Measurements from ENCODE around the gene MSH5. TPM values are rescaled to one million over a fixed set of nuclear protein-coding genes. Genes with fewer than 3 reads are reported as not detected.
"Not testable (repeated sequence)": the region's sequence is repeated elsewhere in the genome, so short reads cannot be mapped to it uniquely, and the experiment has no call there.

The MSH5 gene
- polyA plus RNA-seq, 2 of the 4 experiments (the other 2 are of a cell fraction): 17.4 to 36.5 TPM

- TF ChIP-seq HES2 (IDR thresholded peaks at IDR 0.05): no peak
- no peak for TF ChIP-seq HOXA7 (CRISPR knock-in tag; IDR thresholded peaks at IDR 0.05)
- TF ChIP-seq EHF (CRISPR knock-in tag; IDR thresholded peaks at IDR 0.05): no peak
- TF ChIP-seq HDAC2 (IDR thresholded peaks at IDR 0.05): no peak
- TF ChIP-seq EP300 (IDR thresholded peaks at IDR 0.05): no peak
- no peak for TF ChIP-seq CBX2 (IDR thresholded peaks at IDR 0.05; ENCODE audit: borderline replicate concordance, low read depth)
- TF ChIP-seq FOSL2 (IDR thresholded peaks at IDR 0.05): no peak
- TF ChIP-seq FOSL2 (CRISPR knock-in tag; IDR thresholded peaks at IDR 0.05): no peak
- TF ChIP-seq NR3C1 (IDR thresholded peaks at IDR 0.05): no peak
- TF ChIP-seq HOXB13 (CRISPR knock-in tag; IDR thresholded peaks at IDR 0.05; ENCODE audit: low read depth): no peak
- no peak for TF ChIP-seq KDM5A (IDR thresholded peaks at IDR 0.05)
- TF ChIP-seq FOXS1 (CRISPR knock-in tag; IDR thresholded peaks at IDR 0.05): no peak
- TF ChIP-seq ELK1 (IDR thresholded peaks at IDR 0.05; ENCODE audit: low read depth, low read length): no peak
- TF ChIP-seq PHF8 (IDR thresholded peaks at IDR 0.05; ENCODE audit: borderline replicate concordance, low read depth): peak; percentile 63; the same call in 1 of the 2 replicates
- no peak for TF ChIP-seq MAFK (IDR thresholded peaks at IDR 0.05; ENCODE audit: partially characterized antibody)
- no peak for TF ChIP-seq CHD2 (IDR thresholded peaks at IDR 0.05; ENCODE audit: low read length, partially characterized antibody)
- TF ChIP-seq ESRRA (IDR thresholded peaks at IDR 0.05; ENCODE audit: borderline replicate concordance, low read length): no peak
- TF ChIP-seq, protein P1, sequence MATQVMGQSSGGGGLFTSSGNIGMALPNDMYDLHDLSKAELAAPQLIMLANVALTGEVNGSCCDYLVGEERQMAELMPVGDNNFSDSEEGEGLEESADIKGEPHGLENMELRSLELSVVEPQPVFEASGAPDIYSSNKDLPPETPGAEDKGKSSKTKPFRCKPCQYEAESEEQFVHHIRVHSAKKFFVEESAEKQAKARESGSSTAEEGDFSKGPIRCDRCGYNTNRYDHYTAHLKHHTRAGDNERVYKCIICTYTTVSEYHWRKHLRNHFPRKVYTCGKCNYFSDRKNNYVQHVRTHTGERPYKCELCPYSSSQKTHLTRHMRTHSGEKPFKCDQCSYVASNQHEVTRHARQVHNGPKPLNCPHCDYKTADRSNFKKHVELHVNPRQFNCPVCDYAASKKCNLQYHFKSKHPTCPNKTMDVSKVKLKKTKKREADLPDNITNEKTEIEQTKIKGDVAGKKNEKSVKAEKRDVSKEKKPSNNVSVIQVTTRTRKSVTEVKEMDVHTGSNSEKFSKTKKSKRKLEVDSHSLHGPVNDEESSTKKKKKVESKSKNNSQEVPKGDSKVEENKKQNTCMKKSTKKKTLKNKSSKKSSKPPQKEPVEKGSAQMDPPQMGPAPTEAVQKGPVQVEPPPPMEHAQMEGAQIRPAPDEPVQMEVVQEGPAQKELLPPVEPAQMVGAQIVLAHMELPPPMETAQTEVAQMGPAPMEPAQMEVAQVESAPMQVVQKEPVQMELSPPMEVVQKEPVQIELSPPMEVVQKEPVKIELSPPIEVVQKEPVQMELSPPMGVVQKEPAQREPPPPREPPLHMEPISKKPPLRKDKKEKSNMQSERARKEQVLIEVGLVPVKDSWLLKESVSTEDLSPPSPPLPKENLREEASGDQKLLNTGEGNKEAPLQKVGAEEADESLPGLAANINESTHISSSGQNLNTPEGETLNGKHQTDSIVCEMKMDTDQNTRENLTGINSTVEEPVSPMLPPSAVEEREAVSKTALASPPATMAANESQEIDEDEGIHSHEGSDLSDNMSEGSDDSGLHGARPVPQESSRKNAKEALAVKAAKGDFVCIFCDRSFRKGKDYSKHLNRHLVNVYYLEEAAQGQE (IDR thresholded peaks at IDR 0.05): no peak
- TF ChIP-seq NPAS2 (CRISPR knock-in tag; IDR thresholded peaks at IDR 0.05; ENCODE audit: borderline replicate concordance): no peak
- TF ChIP-seq, protein P2, sequence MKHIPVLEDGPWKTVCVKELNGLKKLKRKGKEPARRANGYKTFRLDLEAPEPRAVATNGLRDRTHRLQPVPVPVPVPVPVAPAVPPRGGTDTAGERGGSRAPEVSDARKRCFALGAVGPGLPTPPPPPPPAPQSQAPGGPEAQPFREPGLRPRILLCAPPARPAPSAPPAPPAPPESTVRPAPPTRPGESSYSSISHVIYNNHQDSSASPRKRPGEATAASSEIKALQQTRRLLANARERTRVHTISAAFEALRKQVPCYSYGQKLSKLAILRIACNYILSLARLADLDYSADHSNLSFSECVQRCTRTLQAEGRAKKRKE (CRISPR knock-in tag; IDR thresholded peaks at IDR 0.05; ENCODE audit: low read depth): no peak
- TF ChIP-seq CHD4 (IDR thresholded peaks at IDR 0.05; ENCODE audit: borderline replicate concordance): no peak
- TF ChIP-seq EHMT2 (IDR thresholded peaks at IDR 0.05; ENCODE audit: low read depth): no peak
- TF ChIP-seq ZNF302 (CRISPR knock-in tag; IDR thresholded peaks at IDR 0.05): no peak
- TF ChIP-seq, protein P3, sequence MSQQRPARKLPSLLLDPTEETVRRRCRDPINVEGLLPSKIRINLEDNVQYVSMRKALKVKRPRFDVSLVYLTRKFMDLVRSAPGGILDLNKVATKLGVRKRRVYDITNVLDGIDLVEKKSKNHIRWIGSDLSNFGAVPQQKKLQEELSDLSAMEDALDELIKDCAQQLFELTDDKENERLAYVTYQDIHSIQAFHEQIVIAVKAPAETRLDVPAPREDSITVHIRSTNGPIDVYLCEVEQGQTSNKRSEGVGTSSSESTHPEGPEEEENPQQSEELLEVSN (IDR thresholded peaks at IDR 0.05; ENCODE audit: borderline replicate concordance, low read depth): peak; percentile 60; the same call in 1 of the 2 replicates
- no peak for TF ChIP-seq KDM1A (IDR thresholded peaks at IDR 0.05; ENCODE audit: low read depth)
- TF ChIP-seq NFE2L2 (conservative IDR thresholded peaks at IDR 0.05; ENCODE audit: low read length): no peak
- peak in 1 of 2 experiments; percentile 58; a peak in 1 of 5 replicates for TF ChIP-seq JUN (IDR thresholded peaks at IDR 0.05)
- TF ChIP-seq, protein P4, sequence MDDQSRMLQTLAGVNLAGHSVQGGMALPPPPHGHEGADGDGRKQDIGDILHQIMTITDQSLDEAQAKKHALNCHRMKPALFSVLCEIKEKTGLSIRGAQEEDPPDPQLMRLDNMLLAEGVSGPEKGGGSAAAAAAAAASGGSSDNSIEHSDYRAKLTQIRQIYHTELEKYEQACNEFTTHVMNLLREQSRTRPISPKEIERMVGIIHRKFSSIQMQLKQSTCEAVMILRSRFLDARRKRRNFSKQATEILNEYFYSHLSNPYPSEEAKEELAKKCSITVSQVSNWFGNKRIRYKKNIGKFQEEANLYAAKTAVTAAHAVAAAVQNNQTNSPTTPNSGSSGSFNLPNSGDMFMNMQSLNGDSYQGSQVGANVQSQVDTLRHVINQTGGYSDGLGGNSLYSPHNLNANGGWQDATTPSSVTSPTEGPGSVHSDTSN (IDR thresholded peaks at IDR 0.05): no peak
- no peak for TF ChIP-seq POLR2AphosphoS2 (conservative IDR thresholded peaks at IDR 0.05; ENCODE audit: low read length)
- TF ChIP-seq POLR2A (IDR thresholded peaks at IDR 0.05; ENCODE audit: low read length): peak; percentile 40
These were observed 66.9 kb downstream of the MSH5 start, which contains the start of gene LSM2 (continued) for GRCh38 chr6:31806470-31807272.

- H3K27ac ChIP-seq; H3K9me3 ChIP-seq; POLR2A ChIA-PET; DNase-seq (ENCODE audit: low read depth in 1 of 2, low spot score in 1 of 2); FAIRE-seq; ATAC-seq; H3K4me2 ChIP-seq; H3K4me3 ChIP-seq: not testable (repeated sequence)
- CTCF ChIA-PET: interaction anchor here (1.1 to 2.1 kb wide), 3 partner anchors 9 to 21 kb away, joined by 3 to 8 read pairs (median 5); partner anchors contain the start of gene VARS1
- WGBS (ENCODE audit: missing lambda C conversion rate): 85% methylated on average over 9 of the region's 10 CpGs
- peaks cover 17% of the 10 kb centered on the region for H3K4me1 ChIP-seq
These were observed 68.8 kb downstream of the MSH5 start for GRCh38 chr6:31808599-31808998.

Data from A549 (cell line).